ENCODE data around the gene TGIF2. TPM values are rescaled to one million over a fixed set of nuclear protein-coding genes. Genes with fewer than 3 reads are reported as not detected.

The TGIF2 gene
- total and polyA plus RNA-seq, 2 donors (not counting 1 experiment from before 2014, with no cell fraction given) = 24.0 to 45.6 TPM

DNA sequence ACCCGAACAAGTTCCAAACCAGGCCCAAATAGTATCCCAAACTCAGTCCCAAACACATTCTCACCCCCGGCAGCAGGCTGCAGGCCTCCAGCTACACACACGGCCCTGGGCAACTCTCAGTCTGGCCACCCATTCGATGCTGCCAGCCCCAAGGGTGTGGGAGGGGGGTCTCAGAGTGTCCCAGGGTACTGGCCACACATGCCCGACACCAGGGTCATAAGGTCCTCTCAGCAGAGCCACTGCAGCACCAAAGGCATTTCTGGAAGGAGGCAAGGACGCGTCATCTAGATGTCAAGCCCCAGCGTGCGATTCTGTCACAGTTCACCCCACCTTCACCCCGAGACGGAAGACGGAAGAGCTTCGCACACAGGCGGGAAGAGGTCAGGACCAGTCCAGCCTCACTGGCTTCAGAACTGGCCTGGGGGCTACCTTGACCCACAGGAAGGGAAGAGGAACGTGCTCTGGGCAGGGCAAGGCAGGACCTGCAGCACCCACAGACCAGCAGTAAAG lies 22.6 kb upstream of the TGIF2 start:
- ChIA-PET CTCF (interaction anchor here (1.0 kb wide), 2 partner anchors 10 to 54 kb away, joined by 3 read pairs; no protein-coding TSS in a partner anchor), POLR2A (no interaction called here)
- H3K27ac ChIP-seq (ENCODE audit: low read length in 2 of 2) = no peak overlapping the region
- H3K36me3 ChIP-seq (replicated peaks in 1 of 2; ENCODE audit: control extremely low read depth in 1 of 2, control insufficient read depth in 1 of 2, extremely low read depth in 1 of 2, insufficient read depth in 2 of 2, low read length in 1 of 2) = no peaks in the 10 kb centered on the region
- 87% methylated on average over 11 of the region's 15 CpGs for WGBS (ENCODE audit: insufficient coverage)
- TF ChIP-seq CTCF (IDR thresholded peaks at IDR 0.05) = no peak
- ATAC-seq (ENCODE audit: low read depth) (no peak), DNase-seq (no peak)
- H4K20me1 ChIP-seq (ENCODE audit: control insufficient read depth, insufficient read depth, low read length, poor library complexity, severe bottlenecking) = no peaks in the 10 kb centered on the region
- H2AFZ ChIP-seq (ENCODE audit: insufficient read depth, low read depth, low read length, poor library complexity, severe bottlenecking) = no peak overlapping the region
- H3K27me3 Mint-ChIP-seq = no peaks in the 10 kb centered on the region
- H3K4me3 Mint-ChIP-seq = no peak overlapping the region
- H3K9me3 ChIP-seq (ENCODE audit: control extremely low read depth in 1 of 3, control insufficient read depth in 2 of 3, insufficient read depth in 1 of 3, low read length in 2 of 3) = no peaks in the 10 kb centered on the region
- peaks cover 0 to under 1% of the 10 kb centered on the region in 2 donors for H3K4me1 ChIP-seq (ENCODE audit: control insufficient read depth in 2 of 2, insufficient read depth in 2 of 2, low read length in 2 of 2)
- H3K9me3 Mint-ChIP-seq (ENCODE audit: insufficient read depth) = no peaks in the 10 kb centered on the region
- no peaks in the 10 kb centered on the region for H3K79me2 ChIP-seq (ENCODE audit: control insufficient read depth, insufficient read depth, low read length)
- peaks cover 4% of the 10 kb centered on the region for H3K4me1 Mint-ChIP-seq
- H3K27me3 ChIP-seq (replicated peaks in 1 of 4; ENCODE audit: control extremely low read depth in 1 of 4, control insufficient read depth in 3 of 4, insufficient read depth in 4 of 4, low read length in 3 of 4) = no peaks in the 10 kb centered on the region
- H3K4me2 ChIP-seq (replicated peaks; ENCODE audit: low read depth, low read length, poor library complexity, severe bottlenecking) = no peak overlapping the region
- no peak overlapping the region for H3K27ac Mint-ChIP-seq
- no peak overlapping the region for H3K9ac ChIP-seq (ENCODE audit: low read length)
- intact Hi-C loops (cut with micrococcal nuclease) = no loop called here
- H3K4me3 ChIP-seq (ENCODE audit: control extremely low read depth in 1 of 5, extremely low read depth in 1 of 5, insufficient read depth in 1 of 5, low read depth in 2 of 5, low read length in 4 of 5) = no peak overlapping the region

- no peaks in the 10 kb centered on the region for H3K27me3 ChIP-seq (replicated peaks in 1 of 4; ENCODE audit: control extremely low read depth in 1 of 4, control insufficient read depth in 3 of 4, insufficient read depth in 4 of 4, low read length in 3 of 4)
- no peak overlapping the region for H3K4me2 ChIP-seq (replicated peaks; ENCODE audit: low read depth, low read length, poor library complexity, severe bottlenecking)
- H3K36me3 ChIP-seq (replicated peaks in 1 of 2; ENCODE audit: control extremely low read depth in 1 of 2, control insufficient read depth in 1 of 2, extremely low read depth in 1 of 2, insufficient read depth in 2 of 2, low read length in 1 of 2) = no peaks in the 10 kb centered on the region
- intact Hi-C loops (cut with micrococcal nuclease) = no loop called here
- ChIA-PET POLR2A (no interaction called here), CTCF (interaction anchor here (0.5 kb wide), 1 partner anchor 46 kb away, joined by 3 read pairs; no protein-coding TSS in a partner anchor)
- ATAC-seq (ENCODE audit: low read depth) = no peak
- peaks cover 9 to 10% of the 10 kb centered on the region in 2 donors for H3K4me1 ChIP-seq (ENCODE audit: control insufficient read depth in 2 of 2, insufficient read depth in 2 of 2, low read length in 2 of 2)
- H4K20me1 ChIP-seq (ENCODE audit: control insufficient read depth, insufficient read depth, low read length, poor library complexity, severe bottlenecking) = no peaks in the 10 kb centered on the region
- Mint-ChIP-seq H3K27me3 (no peaks in the 10 kb centered on the region), H3K27ac (no peak overlapping the region), H3K4me1 (peaks cover 13% of the 10 kb centered on the region), H3K4me3 (no peak overlapping the region), H3K9me3 (ENCODE audit: insufficient read depth) (no peaks in the 10 kb centered on the region)
- no peak overlapping the region for H3K27ac ChIP-seq (ENCODE audit: low read length in 2 of 2)
- no peak for TF ChIP-seq CTCF (IDR thresholded peaks at IDR 0.05)
- no peak for TF ChIP-seq EZH2 (IDR thresholded peaks at IDR 0.05; ENCODE audit: borderline replicate concordance, insufficient read depth, low read depth, low read length, poor library complexity, severe bottlenecking)
- no peak overlapping the region for H2AFZ ChIP-seq (ENCODE audit: insufficient read depth, low read depth, low read length, poor library complexity, severe bottlenecking)
- no peak for DNase-seq
- no peaks in the 10 kb centered on the region for H3K79me2 ChIP-seq (ENCODE audit: control insufficient read depth, insufficient read depth, low read length)
- H3K9ac ChIP-seq (ENCODE audit: low read length) = no peak overlapping the region
- H3K4me3 ChIP-seq (ENCODE audit: control extremely low read depth in 1 of 5, extremely low read depth in 1 of 5, insufficient read depth in 1 of 5, low read depth in 2 of 5, low read length in 4 of 5) = no peak overlapping the region
- no CpG with 5 or more reads among the region's 2 CpGs for WGBS (ENCODE audit: insufficient coverage)
- H3K9me3 ChIP-seq (ENCODE audit: control extremely low read depth in 1 of 3, control insufficient read depth in 2 of 3, insufficient read depth in 1 of 3, low read length in 2 of 3) = no peaks in the 10 kb centered on the region
These were observed 18.1 kb upstream of the TGIF2 start for GRCh38 chr20:36555248-36555647.

Data from B cell (primary cell).